Liver (tissue), 3 donors: ENCODE results near the gene PGAM2.
"Not testable (repeated sequence)": the region's sequence is repeated elsewhere in the genome, so short reads cannot be mapped to it uniquely, and the experiment has no call there.

Experiments used
- EGR1 ChIP-seq, 2 donors: IDR thresholded peaks; 2 replicates each; pipeline ENCODE4 v1.6.1; 2016 to 2018; ENCODE audit warnings: antibody characterized with exemption in 2 of 2, low read depth in 2 of 2
- FOXA1 ChIP-seq: IDR thresholded peaks from 2 replicates; pipeline ENCODE4 v1.6.1; 2016; ENCODE audit warnings: antibody characterized with exemption
- HNF4G ChIP-seq: IDR thresholded peaks from 2 replicates; pipeline ENCODE4 v1.6.1; 2016; ENCODE audit warnings: antibody characterized with exemption
- JUND ChIP-seq, 2 donors: IDR thresholded peaks; 2 replicates each; pipeline ENCODE4 v1.6.1; 2016; ENCODE audit warnings: antibody characterized with exemption in 2 of 2
- MAX ChIP-seq: IDR thresholded peaks from 2 replicates; pipeline ENCODE4 v1.6.1; 2016; ENCODE audit warnings: antibody characterized with exemption
- NR2F2 ChIP-seq: IDR thresholded peaks from 2 replicates; pipeline ENCODE4 v1.6.1; 2016; ENCODE audit warnings: antibody characterized with exemption
- RAD21 ChIP-seq, 2 donors: IDR thresholded peaks; 2 replicates each; pipeline ENCODE4 v1.6.1; 2016; ENCODE audit warnings: antibody characterized with exemption in 2 of 2, mild to moderate bottlenecking in 2 of 2
- TAF1 ChIP-seq: conservative IDR thresholded peaks from 2 replicates; pipeline ENCODE4 v1.6.1; 2016; ENCODE audit warnings: antibody characterized with exemption, mild to moderate bottlenecking
- YY1 ChIP-seq: IDR thresholded peaks from 2 replicates; pipeline ENCODE4 v1.6.1; 2016; ENCODE audit warnings: antibody characterized with exemption, mild to moderate bottlenecking
- ZBTB33 ChIP-seq: IDR thresholded peaks from 2 replicates; pipeline ENCODE4 v1.6.1; 2016; ENCODE audit warnings: antibody characterized with exemption
- TF ChIP-seq, protein P1 (sequence below): fragments of 150-350 bp; IDR thresholded peaks from 2 replicates; pipeline ENCODE4 v1.5.1; 2017; ENCODE audit warnings: improper control_type of control experiment, low read depth, low read length; ENCODE audit not compliant: missing input control
- TF ChIP-seq, protein P2 (sequence below): IDR thresholded peaks from 2 replicates; pipeline ENCODE4 v1.6.1; 2016; ENCODE audit warnings: antibody characterized with exemption, mild to moderate bottlenecking
- donor health status: healthy.
- donor health status: healthy.

GRCh38 chr7:44030029-44030428, 35.3 kb downstream of the PGAM2 start:
- not testable (repeated sequence) for TF ChIP-seq YY1; MAX; TAF1; NR2F2; FOXA1; RAD21 (IDR thresholded peaks at IDR 0.05); HNF4G; JUND (IDR thresholded peaks at IDR 0.05); ZBTB33; EGR1 (IDR thresholded peaks at IDR 0.05; ENCODE audit: low read depth in 2 of 2)
- TF ChIP-seq, protein P1, sequence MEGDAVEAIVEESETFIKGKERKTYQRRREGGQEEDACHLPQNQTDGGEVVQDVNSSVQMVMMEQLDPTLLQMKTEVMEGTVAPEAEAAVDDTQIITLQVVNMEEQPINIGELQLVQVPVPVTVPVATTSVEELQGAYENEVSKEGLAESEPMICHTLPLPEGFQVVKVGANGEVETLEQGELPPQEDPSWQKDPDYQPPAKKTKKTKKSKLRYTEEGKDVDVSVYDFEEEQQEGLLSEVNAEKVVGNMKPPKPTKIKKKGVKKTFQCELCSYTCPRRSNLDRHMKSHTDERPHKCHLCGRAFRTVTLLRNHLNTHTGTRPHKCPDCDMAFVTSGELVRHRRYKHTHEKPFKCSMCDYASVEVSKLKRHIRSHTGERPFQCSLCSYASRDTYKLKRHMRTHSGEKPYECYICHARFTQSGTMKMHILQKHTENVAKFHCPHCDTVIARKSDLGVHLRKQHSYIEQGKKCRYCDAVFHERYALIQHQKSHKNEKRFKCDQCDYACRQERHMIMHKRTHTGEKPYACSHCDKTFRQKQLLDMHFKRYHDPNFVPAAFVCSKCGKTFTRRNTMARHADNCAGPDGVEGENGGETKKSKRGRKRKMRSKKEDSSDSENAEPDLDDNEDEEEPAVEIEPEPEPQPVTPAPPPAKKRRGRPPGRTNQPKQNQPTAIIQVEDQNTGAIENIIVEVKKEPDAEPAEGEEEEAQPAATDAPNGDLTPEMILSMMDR, result not testable (repeated sequence)
- TF ChIP-seq, protein P2, sequence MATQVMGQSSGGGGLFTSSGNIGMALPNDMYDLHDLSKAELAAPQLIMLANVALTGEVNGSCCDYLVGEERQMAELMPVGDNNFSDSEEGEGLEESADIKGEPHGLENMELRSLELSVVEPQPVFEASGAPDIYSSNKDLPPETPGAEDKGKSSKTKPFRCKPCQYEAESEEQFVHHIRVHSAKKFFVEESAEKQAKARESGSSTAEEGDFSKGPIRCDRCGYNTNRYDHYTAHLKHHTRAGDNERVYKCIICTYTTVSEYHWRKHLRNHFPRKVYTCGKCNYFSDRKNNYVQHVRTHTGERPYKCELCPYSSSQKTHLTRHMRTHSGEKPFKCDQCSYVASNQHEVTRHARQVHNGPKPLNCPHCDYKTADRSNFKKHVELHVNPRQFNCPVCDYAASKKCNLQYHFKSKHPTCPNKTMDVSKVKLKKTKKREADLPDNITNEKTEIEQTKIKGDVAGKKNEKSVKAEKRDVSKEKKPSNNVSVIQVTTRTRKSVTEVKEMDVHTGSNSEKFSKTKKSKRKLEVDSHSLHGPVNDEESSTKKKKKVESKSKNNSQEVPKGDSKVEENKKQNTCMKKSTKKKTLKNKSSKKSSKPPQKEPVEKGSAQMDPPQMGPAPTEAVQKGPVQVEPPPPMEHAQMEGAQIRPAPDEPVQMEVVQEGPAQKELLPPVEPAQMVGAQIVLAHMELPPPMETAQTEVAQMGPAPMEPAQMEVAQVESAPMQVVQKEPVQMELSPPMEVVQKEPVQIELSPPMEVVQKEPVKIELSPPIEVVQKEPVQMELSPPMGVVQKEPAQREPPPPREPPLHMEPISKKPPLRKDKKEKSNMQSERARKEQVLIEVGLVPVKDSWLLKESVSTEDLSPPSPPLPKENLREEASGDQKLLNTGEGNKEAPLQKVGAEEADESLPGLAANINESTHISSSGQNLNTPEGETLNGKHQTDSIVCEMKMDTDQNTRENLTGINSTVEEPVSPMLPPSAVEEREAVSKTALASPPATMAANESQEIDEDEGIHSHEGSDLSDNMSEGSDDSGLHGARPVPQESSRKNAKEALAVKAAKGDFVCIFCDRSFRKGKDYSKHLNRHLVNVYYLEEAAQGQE, result not testable (repeated sequence)
